NCI-H345 treated with DMSO at 0.1 percent for 48 hours (cell line): Measurements from ENCODE around the gene REC114.

Source experiments
- DNase-seq: peaks from one replicate; lab custom pipeline; 2025; ENCODE audit not compliant: unreplicated experiment; lab: John Stamatoyannopoulos, UW

The REC114 gene

DNA sequence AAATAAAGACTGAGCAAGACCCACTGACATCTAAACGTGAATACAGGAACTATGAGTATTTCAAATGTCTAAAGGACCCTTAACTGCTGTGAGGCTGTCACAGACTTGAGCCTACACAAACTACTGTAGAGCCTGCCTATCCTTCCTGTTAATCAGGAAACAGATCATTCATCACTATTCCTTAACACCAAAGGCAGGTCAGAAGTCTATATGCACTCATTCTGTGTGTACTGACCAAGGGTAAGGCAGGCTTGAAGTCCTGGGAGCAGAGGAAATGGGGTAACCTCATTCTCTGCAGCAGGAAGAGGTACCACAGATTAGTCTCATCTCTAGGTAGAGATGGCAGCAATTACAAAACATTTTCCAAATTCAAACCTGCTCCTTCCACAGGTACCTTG, 159.5 kb downstream of the REC114 start:
- no peak for DNase-seq

DNA sequence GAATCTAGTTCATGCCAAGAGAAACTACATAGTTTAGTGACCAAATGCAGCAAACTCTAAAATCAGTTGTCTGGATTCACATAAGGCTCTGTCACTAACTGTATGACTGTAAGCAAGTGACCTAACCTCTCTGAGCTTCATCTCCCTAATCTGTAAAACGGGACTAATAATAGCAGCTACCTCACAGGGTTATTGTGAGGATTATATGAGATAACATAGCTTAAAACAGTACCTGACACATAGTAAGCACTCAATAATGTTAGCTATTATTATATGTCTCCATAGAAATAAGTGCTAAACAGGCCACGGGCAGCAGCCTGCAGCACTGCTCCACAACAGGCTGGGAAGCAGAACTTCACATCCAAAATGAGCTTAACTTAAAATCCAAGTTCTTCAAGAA, 160.0 kb downstream of the REC114 start:
- no peak for DNase-seq

DNA sequence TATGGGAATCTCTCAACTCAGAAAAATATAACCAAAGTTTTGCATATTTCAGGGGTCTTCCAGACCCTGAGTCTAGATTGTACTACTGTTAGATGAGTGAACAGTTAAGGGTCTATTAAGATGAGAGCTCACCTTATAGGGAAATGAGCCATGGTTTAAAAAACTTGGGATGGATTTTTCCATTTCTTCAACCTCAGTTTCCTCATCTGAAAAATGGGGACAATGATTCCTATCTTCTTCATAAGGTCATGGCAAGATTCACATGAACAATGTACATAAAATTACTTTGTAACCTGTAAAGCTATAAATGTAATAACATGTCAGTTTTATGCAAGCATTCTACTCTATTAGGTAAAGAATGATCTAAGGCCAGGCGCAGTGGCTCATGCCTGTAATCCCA, 161.5 kb downstream of the REC114 start:
- DNase-seq, result no peak

- no peak for DNase-seq
Measured at GRCh38 chr15:73605759-73606436, 162.9 kb downstream of the REC114 start.

GRCh38 chr15:73607405-73607804, 164.4 kb downstream of the REC114 start:
- DNase-seq, result no peak

GRCh38 chr15:73607843-73608242, 164.9 kb downstream of the REC114 start:
- DNase-seq, result no peak

GRCh38 chr15:73608475-73608874, 165.5 kb downstream of the REC114 start:
- no peak for DNase-seq

DNA sequence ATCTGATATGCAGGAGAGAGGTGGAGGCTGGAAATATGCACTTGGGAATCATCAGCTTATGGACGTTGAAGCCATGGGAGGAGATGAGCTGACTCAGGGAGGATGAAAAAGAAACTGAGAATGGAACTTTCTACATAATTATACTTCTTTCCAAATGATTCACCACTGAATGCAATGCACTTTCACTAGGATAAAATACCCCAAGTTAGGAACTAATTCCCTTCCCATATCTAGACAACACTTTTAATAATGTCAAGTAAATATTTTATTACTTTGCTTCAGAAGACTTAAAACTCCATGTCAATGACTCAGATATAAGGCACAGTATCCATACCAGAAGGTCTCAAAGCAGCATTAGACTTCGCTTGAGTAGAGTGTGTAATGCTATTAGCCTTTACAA, 166.0 kb downstream of the REC114 start:
- no peak for DNase-seq
